ENCODE measurements around the gene SPTSSB. TPM values are rescaled to one million over a fixed set of nuclear protein-coding genes. Genes with fewer than 3 reads are reported as not detected.
A peak's percentile ranks its signal among the peaks of the same experiment; 100 is the strongest.

SPTSSB gene
- total RNA-seq, 1 donor from 2014 or later = not detected

DNA sequence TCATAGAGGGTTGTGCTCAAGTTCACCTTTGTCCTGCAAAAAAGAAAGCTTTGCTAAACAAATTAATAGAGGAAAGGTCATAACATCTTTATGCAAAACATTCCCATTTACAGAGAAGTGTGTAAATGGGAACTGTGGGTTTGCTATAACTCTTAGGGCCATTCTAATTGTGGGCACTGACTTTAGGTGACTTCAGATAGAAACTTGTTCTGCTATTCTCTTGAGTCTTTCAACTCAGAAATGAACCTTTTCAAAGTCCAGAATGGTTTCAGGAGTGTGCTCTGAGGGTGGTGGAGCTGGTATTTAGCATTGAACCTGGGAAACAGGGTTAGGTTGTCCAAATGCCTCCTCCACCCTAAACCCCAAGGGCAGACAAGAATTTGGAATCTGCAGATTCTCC is 34.0 kb downstream of the SPTSSB start:
- DNase-seq = no peak

GRCh38 chr3:161336661-161337060 is 34.7 kb downstream of the SPTSSB start:
- DNase-seq = no peak

- no peak for DNase-seq
These were observed 37.6 kb downstream of the SPTSSB start for GRCh38 chr3:161333696-161334095.

GRCh38 chr3:161332792-161333191 is 38.5 kb downstream of the SPTSSB start:
- DNase-seq = no peak

GRCh38 chr3:161325059-161325458 is 46.3 kb downstream of the SPTSSB start:
- DNase-seq = no peak

GRCh38 chr3:161323926-161324621 is 47.2 kb downstream of the SPTSSB start:
- no peak for DNase-seq

- no peak for DNase-seq
These were observed 48.3 kb downstream of the SPTSSB start for GRCh38 chr3:161322781-161323568.

GRCh38 chr3:161320837-161321236 is 50.5 kb downstream of the SPTSSB start:
- no peak for DNase-seq

- no peak for DNase-seq
These were observed 51.5 kb downstream of the SPTSSB start for GRCh38 chr3:161319867-161320266.

DNA sequence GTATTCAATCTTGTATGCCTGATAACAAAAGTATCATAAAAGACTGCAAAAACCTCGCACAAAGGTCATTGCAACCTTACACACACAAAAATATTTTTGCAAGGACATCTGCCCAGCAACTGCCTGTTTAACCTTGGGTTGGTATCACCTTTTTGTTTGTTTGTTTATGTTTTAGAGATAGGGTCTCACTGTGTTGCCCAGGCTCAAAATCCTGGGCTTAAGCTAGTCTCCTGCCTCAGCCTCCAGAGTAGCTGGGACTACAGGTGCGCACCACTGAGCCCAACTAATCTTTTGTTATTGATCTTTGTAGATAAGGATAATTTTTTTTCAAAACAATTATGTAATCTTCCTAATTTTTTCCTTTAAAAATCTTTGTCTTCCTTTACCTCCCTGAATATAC is 54.2 kb downstream of the SPTSSB start:
- no peak for DNase-seq

DNA sequence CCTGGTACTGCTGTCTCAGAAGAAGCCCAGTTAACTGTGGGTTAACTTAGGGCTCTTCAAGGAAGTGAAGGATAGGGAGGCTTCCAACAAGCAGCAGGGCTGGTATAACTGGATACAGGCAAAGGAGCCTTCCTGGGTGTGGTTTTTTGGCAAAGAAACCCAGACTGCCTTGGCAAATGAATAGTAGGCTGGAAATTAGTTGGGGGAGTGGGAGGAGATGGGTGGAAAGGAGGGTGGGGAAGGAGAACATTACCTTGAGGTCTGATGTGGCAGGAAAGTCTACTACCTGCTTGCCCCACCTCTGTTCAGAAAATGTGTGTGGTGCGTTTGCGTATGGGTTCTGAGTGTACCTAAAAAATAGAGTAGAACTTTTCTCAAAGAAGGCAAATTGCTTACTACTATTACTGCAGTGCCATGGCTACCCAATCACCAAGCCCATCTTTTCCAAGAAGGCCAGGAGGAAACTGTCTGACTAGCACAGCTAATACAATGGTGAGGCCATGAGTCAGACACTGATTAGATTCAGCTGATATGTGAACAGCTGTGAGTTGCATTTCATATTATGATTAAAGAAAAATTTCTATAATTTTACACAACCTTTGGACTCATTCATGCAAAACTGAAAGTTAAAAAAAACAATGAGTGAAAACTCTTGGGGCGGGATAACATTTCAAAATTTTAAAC is 55.2 kb downstream of the SPTSSB start:
- peak; percentile 92 for DNase-seq

- no peak for DNase-seq
These were observed 56.4 kb downstream of the SPTSSB start for GRCh38 chr3:161314836-161315395.

DNA sequence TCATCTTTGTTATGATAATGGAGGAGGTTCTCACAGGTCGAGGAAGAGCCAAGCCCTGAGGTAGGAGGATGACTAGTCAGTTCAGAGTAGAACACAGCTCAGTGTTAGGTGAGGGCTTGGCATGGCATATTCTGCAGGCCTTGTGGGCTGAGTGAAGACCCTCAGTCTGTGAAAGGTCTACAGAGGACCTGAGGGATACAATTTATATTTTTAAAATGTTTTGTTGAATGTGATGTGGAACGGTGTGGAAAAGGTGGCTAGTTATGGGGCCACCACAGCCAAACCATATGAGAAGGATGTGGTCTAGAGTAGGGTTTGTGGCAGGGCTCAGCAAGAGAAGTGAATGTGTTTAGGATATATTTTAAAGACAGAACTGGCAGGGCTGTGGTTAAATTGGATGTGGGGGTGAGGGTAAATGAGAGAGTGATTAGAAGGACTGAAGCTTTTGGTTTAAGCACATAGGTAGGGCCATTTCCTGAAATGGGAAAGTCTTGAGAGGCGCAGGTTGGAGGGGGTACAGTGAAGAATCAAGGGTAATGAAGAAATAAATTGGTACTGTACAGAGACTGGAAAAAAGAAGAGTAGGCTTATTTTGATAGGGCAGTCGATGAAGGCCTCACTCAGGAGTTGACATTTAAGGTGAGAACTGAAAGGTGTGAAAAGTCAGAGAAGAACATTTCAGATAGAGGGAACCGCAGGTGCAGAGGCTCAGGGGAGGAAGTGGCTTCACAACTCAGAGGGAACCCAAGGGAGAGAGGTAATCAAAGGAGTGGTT is 60.5 kb downstream of the SPTSSB start:
- no peak for DNase-seq

DNA sequence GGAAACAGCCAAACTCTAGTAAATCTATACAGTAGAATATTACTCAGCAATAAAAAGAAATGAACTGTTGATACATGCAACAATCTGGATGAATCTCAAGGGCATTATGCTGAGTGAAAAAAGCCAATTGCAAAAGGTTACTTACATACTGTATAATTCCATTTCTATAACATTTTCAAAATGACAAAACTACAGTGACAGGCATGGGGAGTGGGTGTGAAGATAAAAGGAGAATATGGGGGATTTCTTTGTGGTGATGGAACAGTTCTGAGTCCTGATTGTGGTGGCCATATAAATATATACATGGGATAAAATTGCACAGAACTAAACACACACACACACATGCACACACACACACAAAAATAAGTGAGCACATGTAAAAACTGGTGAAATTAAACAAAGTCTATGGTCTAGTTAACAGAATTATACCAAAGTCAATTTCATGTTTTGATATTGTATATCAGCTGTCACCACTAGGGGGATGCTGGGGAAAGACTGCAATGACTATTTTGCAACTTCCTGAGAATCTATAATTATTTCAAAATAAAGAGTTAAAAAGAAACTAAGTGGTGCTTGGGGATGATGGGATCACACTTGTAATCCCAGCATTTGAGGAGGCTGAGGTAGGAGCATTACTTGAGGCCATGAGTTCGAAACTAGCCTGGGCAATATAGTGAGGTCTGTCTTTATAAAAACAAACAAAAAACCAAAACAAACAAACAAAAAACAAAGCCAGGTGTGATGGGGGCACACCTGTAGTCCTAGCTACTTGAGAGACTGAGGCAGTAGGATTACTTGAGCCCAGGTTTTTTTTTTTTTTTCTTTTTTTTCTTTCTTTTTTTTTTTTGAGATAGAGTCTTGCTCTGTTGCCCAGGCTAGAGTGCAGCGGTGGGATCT is 66.0 kb downstream of the SPTSSB start:
- DNase-seq = peak; percentile 50

GRCh38 chr3:161296814-161297213 is 74.5 kb downstream of the SPTSSB start:
- no peak for DNase-seq

DNA sequence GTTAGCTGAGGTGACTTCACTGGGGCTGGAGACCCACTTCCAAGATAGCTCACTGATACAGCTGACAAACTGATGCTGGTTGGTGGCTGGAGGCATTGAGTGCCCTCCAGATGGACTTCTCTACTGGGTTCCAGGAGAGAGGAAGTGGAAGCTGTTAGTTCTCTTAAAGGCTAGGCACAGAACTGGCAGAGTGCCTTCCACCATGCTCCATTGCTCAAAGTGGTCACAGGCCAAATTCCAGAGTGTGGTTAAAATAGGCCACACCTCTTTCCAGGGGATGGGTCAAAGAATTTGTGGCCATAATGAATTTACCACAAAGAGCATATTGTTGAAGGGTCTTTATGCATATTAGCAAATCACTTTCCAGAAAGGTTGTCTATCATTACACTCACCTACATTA is 76.0 kb downstream of the SPTSSB start:
- DNase-seq = no peak

Other genes with a start within 250 kb of the SPTSSB start
- gene NMD3, start 150.2 kb downstream of the SPTSSB start, total RNA-seq = 82.5 and 94.6 TPM in 2 replicates
- gene OTOL1, start 125.3 kb upstream of the SPTSSB start, total RNA-seq = not detected in 2 replicates